Loucy (cell line): Measurements from ENCODE around the gene MAP1LC3A.

Experiments used
- H2AFZ ChIP-seq: fragments of 200-600 bp; sonication (generic); 2 replicates; pipeline ENCODE4 v1.6.0; 2016; ENCODE audit warnings: antibody characterized with exemption, mild to moderate bottlenecking, low read length, moderate library complexity
- H3F3A ChIP-seq: fragments of 200-600 bp; 2 replicates; pipeline ENCODE4 v1.6.0; 2016; ENCODE audit warnings: antibody characterized with exemption, low read depth, mild to moderate bottlenecking
- H3K27me3 ChIP-seq: fragments of 200-600 bp; sonication (generic); 2 replicates; pipeline ENCODE4 v1.6.1; 2014; ENCODE audit warnings: low read length, mild to moderate bottlenecking; ENCODE audit not compliant: insufficient read depth, poor library complexity, severe bottlenecking
- H3K36me3 ChIP-seq: fragments of 200-600 bp; sonication (generic); 2 replicates; pipeline ENCODE4 v1.6.1; 2016; ENCODE audit warnings: low read length; ENCODE audit not compliant: insufficient read depth
- H3K4me1 ChIP-seq: fragments of 200-600 bp; sonication (generic); 2 replicates; pipeline ENCODE4 v1.5.1; 2014; ENCODE audit warnings: low read length, mild to moderate bottlenecking; ENCODE audit not compliant: insufficient read depth, poor library complexity, severe bottlenecking
- H3K4me2 ChIP-seq: fragments of 200-600 bp; sonication (generic); 2 replicates; pipeline ENCODE4 v1.6.0; 2014; ENCODE audit warnings: antibody characterized with exemption, low read length, low read depth, mild to moderate bottlenecking; ENCODE audit not compliant: poor library complexity, severe bottlenecking
- H3K4me3 ChIP-seq: fragments of 200-600 bp; sonication (generic); 2 replicates; pipeline ENCODE4 v1.5.1; 2014; ENCODE audit warnings: low read length, mild to moderate bottlenecking, mixed read lengths; ENCODE audit not compliant: poor library complexity, severe bottlenecking
- H3K79me2 ChIP-seq: fragments of 200-600 bp; sonication (generic); 2 replicates; pipeline ENCODE4 v1.6.1; 2014; ENCODE audit warnings: low read length; ENCODE audit not compliant: insufficient read depth
- H3K9ac ChIP-seq: fragments of 200-600 bp; sonication (generic); 2 replicates; pipeline ENCODE4 v1.6.0; 2014; ENCODE audit warnings: mild to moderate bottlenecking, low read depth, low read length, moderate library complexity; ENCODE audit not compliant: poor library complexity, severe bottlenecking
- H3K9me2 ChIP-seq: fragments of 200-600 bp; sonication (generic); replicated peaks from 2 replicates; pipeline ENCODE4 v1.6.1; 2016; ENCODE audit warnings: low read depth, low read length, mixed read lengths
- H3K9me3 ChIP-seq: fragments of 200-600 bp; sonication (generic); 2 replicates; pipeline ENCODE4 v1.6.1; 2014; ENCODE audit warnings: mild to moderate bottlenecking, antibody characterized with exemption, low read length, low read depth; ENCODE audit not compliant: insufficient read depth
- H4K20me1 ChIP-seq: fragments of 200-600 bp; sonication (generic); 2 replicates; pipeline ENCODE4 v1.6.0; 2014; ENCODE audit warnings: antibody characterized with exemption, low read length, mild to moderate bottlenecking; ENCODE audit not compliant: insufficient read depth, poor library complexity, severe bottlenecking
- CTCF ChIP-seq: fragments of 200-600 bp; sonication (generic); conservative IDR thresholded peaks from 2 replicates; pipeline ENCODE4 v1.5.1; 2014; ENCODE audit warnings: mild to moderate bottlenecking, antibody characterized with exemption, low read length
- EZH2phosphoT487 ChIP-seq: fragments of 200-600 bp; IDR thresholded peaks from 2 replicates; pipeline ENCODE4 v1.6.1; 2018; ENCODE audit warnings: antibody characterized with exemption, mild to moderate bottlenecking, moderate library complexity, borderline replicate concordance

Gene MAP1LC3A

GRCh38 chr20:34542439-34542838 lies 16.1 kb upstream of the MAP1LC3A start:
- no peaks in the 10 kb centered on the region for H3K27me3 ChIP-seq
- no peaks in the 10 kb centered on the region for H3K4me1 ChIP-seq
- H2AFZ ChIP-seq: no peak overlapping the region
- no peaks in the 10 kb centered on the region for H3K9me2 ChIP-seq
- no peaks in the 10 kb centered on the region for H4K20me1 ChIP-seq
- H3F3A ChIP-seq: no peaks in the 10 kb centered on the region
- H3K4me2 ChIP-seq: no peak overlapping the region
- H3K9me3 ChIP-seq: no peaks in the 10 kb centered on the region
- H3K79me2 ChIP-seq: no peaks in the 10 kb centered on the region
- no peak for TF ChIP-seq CTCF
- TF ChIP-seq EZH2phosphoT487: no peak
- no peak overlapping the region for H3K9ac ChIP-seq
- H3K36me3 ChIP-seq: peaks cover 38% of the 10 kb centered on the region; the same call in 1 of the 2 replicates
- H3K4me3 ChIP-seq: no peak overlapping the region

- no peaks in the 10 kb centered on the region for H3K27me3 ChIP-seq
- no peaks in the 10 kb centered on the region for H3K9me2 ChIP-seq
- no peaks in the 10 kb centered on the region for H3F3A ChIP-seq
- peaks cover 36% of the 10 kb centered on the region; the same call in 1 of the 2 replicates for H3K36me3 ChIP-seq
- no peaks in the 10 kb centered on the region for H3K4me1 ChIP-seq
- H3K79me2 ChIP-seq: no peaks in the 10 kb centered on the region
- no peaks in the 10 kb centered on the region for H4K20me1 ChIP-seq
- H3K4me3 ChIP-seq: no peak overlapping the region
- H3K4me2 ChIP-seq: no peak overlapping the region
- no peak overlapping the region for H2AFZ ChIP-seq
- TF ChIP-seq CTCF (no peak), EZH2phosphoT487 (no peak)
- H3K9me3 ChIP-seq: no peaks in the 10 kb centered on the region
- H3K9ac ChIP-seq: no peak overlapping the region
These were observed 15.0 kb upstream of the MAP1LC3A start for GRCh38 chr20:34543463-34544056.

- Histone ChIP-seq H3K9ac (no peak overlapping the region), H3F3A (no peaks in the 10 kb centered on the region), H4K20me1 (no peaks in the 10 kb centered on the region), H3K4me3 (no peak overlapping the region), H3K4me1 (no peaks in the 10 kb centered on the region), H3K36me3 (peaks cover 30% of the 10 kb centered on the region; the same call in 1 of the 2 replicates), H2AFZ (no peak overlapping the region), H3K9me2 (no peaks in the 10 kb centered on the region), H3K79me2 (no peaks in the 10 kb centered on the region), H3K27me3 (no peaks in the 10 kb centered on the region), H3K4me2 (no peak overlapping the region), H3K9me3 (no peaks in the 10 kb centered on the region)
- TF ChIP-seq CTCF (no peak), EZH2phosphoT487 (no peak)
These were observed 14.3 kb upstream of the MAP1LC3A start for GRCh38 chr20:34544109-34544796.
